Lower leg skin (tissue), 4 donors: ENCODE data around the gene VRK1. TPM values are rescaled to one million over a fixed set of nuclear protein-coding genes. Genes with fewer than 3 reads are reported as not detected.

ENCODE experiments used
- DNase-seq, 2 donors: peaks; one replicate each; pipeline ENCODE4 v3.0.0-alpha.2; 2019; ENCODE audit warnings: low spot score in 2 of 2
- H3K4me3 ChIP-seq: fragments of 200-600 bp; sonication (generic); 2 replicates; pipeline ENCODE4 v1.5.1; 2017; ENCODE audit warnings: mild to moderate bottlenecking, low read depth; ENCODE audit not compliant: poor library complexity, severe bottlenecking
- CTCF ChIP-seq, 3 donors: fragments of 450-650 bp; IDR thresholded peaks; one replicate each; pipeline ENCODE4 v1.5.1; 2016; ENCODE audit warnings: antibody characterized with exemption in 3 of 3, mild to moderate bottlenecking in 3 of 3, moderate library complexity in 2 of 3
- POLR2A ChIP-seq, 2 donors: fragments of 450-650 bp; IDR thresholded peaks; one replicate each; pipeline ENCODE4 v1.6.1; 2016 to 2017; ENCODE audit warnings: antibody characterized with exemption in 2 of 2, mild to moderate bottlenecking in 1 of 2, moderate library complexity in 1 of 2
- WGBS, 2 donors: methylation state at CpG; one replicate each; pipeline ENCODE4 v1.1.5; 2018; 5-methylcytosine and 5-hydroxymethylcytosine counted together
- intact Hi-C: fragments of 100-400 bp; cut with DNase I; formaldehyde crosslinking; loops from one replicate; pipeline ENCODE4 v1.15.0; 2023; ENCODE audit warnings: low total_unique reads
- total RNA-seq, 4 donors: library from RNA; depleted of rRNA; stranded (reverse); fragments of >200 nt; gene quantifications; one replicate each; pipeline ENCODE4 v1.1.0, GENCODE V29; 2016

The VRK1 gene
- total RNA-seq, 4 donors from 2014 or later = 6.9 to 12.2 (median 8.9) TPM

GRCh38 chr14:96839251-96839650 is 42.1 kb downstream of the VRK1 start:
- H3K4me3 ChIP-seq = no peak overlapping the region
- DNase-seq = no peak
- WGBS, 2 donors = 88 to 93% methylated on average over 2 of the region's 2 CpGs
- intact Hi-C loops = no loop called here
- no peak for TF ChIP-seq CTCF (IDR thresholded peaks at IDR 0.05)
- TF ChIP-seq POLR2A (IDR thresholded peaks at IDR 0.05) = no peak

GRCh38 chr14:96843137-96843536 is 46.0 kb downstream of the VRK1 start:
- intact Hi-C loops = no loop called here
- H3K4me3 ChIP-seq = no peak overlapping the region
- TF ChIP-seq CTCF (IDR thresholded peaks at IDR 0.05) (no peak), POLR2A (IDR thresholded peaks at IDR 0.05) (no peak)
- no peak for DNase-seq

GRCh38 chr14:96844857-96845570 is 47.8 kb downstream of the VRK1 start:
- H3K4me3 ChIP-seq = no peak overlapping the region
- WGBS, 2 donors = 88 to 93% methylated on average over 1 of the region's 1 CpG
- intact Hi-C loops = no loop called here
- TF ChIP-seq CTCF (IDR thresholded peaks at IDR 0.05) (no peak), POLR2A (IDR thresholded peaks at IDR 0.05) (no peak)
- DNase-seq = no peak

GRCh38 chr14:96847451-96847850 is 50.3 kb downstream of the VRK1 start:
- no peak for DNase-seq
- no peak overlapping the region for H3K4me3 ChIP-seq
- intact Hi-C loops = no loop called here
- WGBS, 2 donors = 77% methylated on average over 1 of the region's 1 CpG
- no peak for TF ChIP-seq POLR2A (IDR thresholded peaks at IDR 0.05)
- no peak for TF ChIP-seq CTCF (IDR thresholded peaks at IDR 0.05)

- DNase-seq = no peak
- no peak for TF ChIP-seq CTCF (IDR thresholded peaks at IDR 0.05)
- intact Hi-C loops = no loop called here
- 91 to 94% methylated on average over 4 of the region's 4 CpGs for WGBS, 2 donors
- H3K4me3 ChIP-seq = no peak overlapping the region
These were observed 50.8 kb downstream of the VRK1 start for GRCh38 chr14:96848011-96848410.

- intact Hi-C loops = no loop called here
- H3K4me3 ChIP-seq = no peak overlapping the region
- TF ChIP-seq POLR2A (IDR thresholded peaks at IDR 0.05) (no peak), CTCF (IDR thresholded peaks at IDR 0.05) (no peak)
- no peak for DNase-seq
These were observed 52.6 kb downstream of the VRK1 start for GRCh38 chr14:96849733-96850132.
